MM.1S (cell line): ENCODE results near the gene JAKMIP3.

Source experiments
- CTCF ChIP-seq: fragments of 300-600 bp; sonication (generic); IDR thresholded peaks from 2 replicates; pipeline ENCODE4 v1.5.1; 2016; ENCODE audit warnings: antibody characterized with exemption, low read length, mixed read lengths
- EZH2phosphoT487 ChIP-seq: fragments of 300-600 bp; sonication (generic); IDR thresholded peaks from 2 replicates; pipeline ENCODE4 v1.6.1; 2018; ENCODE audit warnings: antibody characterized with exemption, low read length

- TF ChIP-seq CTCF: no peak
- TF ChIP-seq EZH2phosphoT487: no peak
These were observed 35.0 kb downstream of the JAKMIP3 start for GRCh38 chr10:132100556-132101349.
